ENCODE measurements around the gene SOCS7. TPM values are rescaled to one million over a fixed set of nuclear protein-coding genes. Genes with fewer than 3 reads are reported as not detected.
"Not testable (repeated sequence)": the region's sequence is repeated elsewhere in the genome, so short reads cannot be mapped to it uniquely, and the experiment has no call there.

Gene SOCS7
- total RNA-seq, 2 donors from 2014 or later, result 14.6 to 61.9 TPM

DNA sequence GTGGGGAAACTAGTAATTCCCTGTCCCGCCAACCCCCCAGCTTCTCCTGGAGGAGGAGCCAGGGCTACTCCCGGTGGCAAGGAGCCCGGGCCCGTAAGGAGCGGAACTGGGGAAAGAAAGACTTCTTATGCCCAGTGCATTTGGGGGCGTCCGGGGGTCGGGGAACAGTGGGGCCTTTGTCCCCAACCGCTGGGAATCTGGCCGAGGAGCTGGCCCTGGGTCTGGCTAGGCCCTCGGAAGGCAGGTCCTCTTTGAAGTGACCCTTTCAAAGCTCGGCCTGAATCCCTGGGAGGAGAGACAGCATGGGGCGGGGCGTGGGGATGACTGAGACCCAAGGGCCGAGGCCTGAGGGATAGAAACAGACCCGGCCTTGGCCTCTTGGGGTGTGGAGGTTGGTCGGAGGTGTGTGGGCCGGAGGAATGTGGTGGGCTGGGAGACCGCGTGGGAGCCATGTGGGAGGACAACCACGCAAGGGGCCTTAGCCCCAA is 82.6 kb downstream of the SOCS7 start:
- H3K27me3 ChIP-seq (replicated peaks; ENCODE audit: insufficient read depth), result no peaks in the 10 kb centered on the region
- H3K36me3 ChIP-seq, result no peaks in the 10 kb centered on the region
- no peaks in the 10 kb centered on the region for H3K9me3 ChIP-seq
- no peak overlapping the region for H3K27ac ChIP-seq
- H3K4me3 ChIP-seq, result no peak overlapping the region
- intact Hi-C loops (cut with DNase I), result no loop called here
- no peak for DNase-seq (ENCODE audit: low spot score)
- TF ChIP-seq POLR2AphosphoS5 (IDR thresholded peaks at IDR 0.05), result no peak
- no peak for TF ChIP-seq POLR2A (IDR thresholded peaks at IDR 0.05)
- no peak for TF ChIP-seq CTCF (IDR thresholded peaks at IDR 0.05)
- no peaks in the 10 kb centered on the region for H3K4me1 ChIP-seq (replicated peaks)
- 82% methylated on average over 21 of the region's 21 CpGs for WGBS

DNA sequence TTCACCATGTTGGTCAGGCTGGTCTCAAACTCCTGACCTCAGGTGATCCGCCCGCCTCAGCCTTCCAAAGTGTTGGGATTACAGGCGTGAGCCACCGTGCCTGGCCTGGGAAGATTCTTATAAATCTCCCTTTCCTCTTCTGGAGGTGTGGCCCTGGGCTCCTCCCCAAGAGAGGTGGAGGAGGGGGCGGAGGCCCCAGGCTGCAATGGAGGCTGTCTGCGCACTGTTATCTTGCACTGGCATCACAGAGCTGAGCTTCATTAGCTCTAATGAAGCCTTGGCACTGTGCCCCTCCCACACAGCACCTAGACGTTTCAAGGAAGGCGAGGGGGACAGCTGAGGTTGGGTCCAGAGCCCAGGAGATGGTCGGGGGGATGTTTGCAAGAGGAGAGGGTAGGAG is 84.2 kb downstream of the SOCS7 start:
- Histone ChIP-seq H3K9me3 (no peaks in the 10 kb centered on the region), H3K27me3 (replicated peaks; ENCODE audit: insufficient read depth) (no peaks in the 10 kb centered on the region), H3K4me1 (replicated peaks) (no peaks in the 10 kb centered on the region), H3K4me3 (no peak overlapping the region), H3K27ac (no peak overlapping the region), H3K36me3 (no peaks in the 10 kb centered on the region)
- TF ChIP-seq POLR2A (IDR thresholded peaks at IDR 0.05), result no peak
- no peak for TF ChIP-seq POLR2AphosphoS5 (IDR thresholded peaks at IDR 0.05)
- no peak for TF ChIP-seq CTCF (IDR thresholded peaks at IDR 0.05)
- 76% methylated on average over 9 of the region's 9 CpGs for WGBS
- intact Hi-C loops (cut with DNase I), result no loop called here
- no peak for DNase-seq (ENCODE audit: low spot score)

GRCh38 chr17:38436386-38436785 is 84.7 kb downstream of the SOCS7 start:
- TF ChIP-seq POLR2A (IDR thresholded peaks at IDR 0.05), result no peak
- no peak for TF ChIP-seq CTCF (IDR thresholded peaks at IDR 0.05)
- no peak for TF ChIP-seq POLR2AphosphoS5 (IDR thresholded peaks at IDR 0.05)
- no peak for DNase-seq (ENCODE audit: low spot score)
- 72% methylated on average over 11 of the region's 11 CpGs for WGBS

DNA sequence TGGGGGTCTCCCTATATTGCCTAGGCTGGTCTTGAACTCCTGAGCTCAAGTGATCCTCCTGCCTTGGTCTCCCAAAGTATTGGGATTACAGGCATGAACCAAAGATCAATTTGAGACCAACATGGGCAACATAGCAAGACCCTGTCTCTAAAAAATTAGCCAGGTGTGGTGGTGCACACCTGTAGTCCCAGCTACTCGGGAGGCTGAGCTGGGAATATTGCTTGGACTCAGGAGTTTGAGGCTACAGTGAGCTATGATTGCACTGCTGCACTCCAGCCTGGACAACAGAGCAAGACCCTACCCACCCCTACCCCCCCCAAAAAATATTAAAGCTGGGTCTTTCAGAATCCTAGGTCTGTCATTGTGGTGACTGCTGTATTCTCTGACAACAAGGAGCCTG is 85.7 kb downstream of the SOCS7 start:
- 93% methylated on average over 1 of the region's 1 CpG for WGBS
- intact Hi-C loops (cut with DNase I), result not testable (repeated sequence)

More at GRCh38 chr17:38436386-38436785, 84.7 kb downstream of the SOCS7 start:
- H3K36me3 ChIP-seq, result no peaks in the 10 kb centered on the region
- H3K27me3 ChIP-seq (replicated peaks; ENCODE audit: insufficient read depth), result no peaks in the 10 kb centered on the region
- H3K9me3 ChIP-seq, result no peaks in the 10 kb centered on the region
- no peak overlapping the region for H3K4me3 ChIP-seq
- H3K4me1 ChIP-seq (replicated peaks), result no peaks in the 10 kb centered on the region
- intact Hi-C loops (cut with DNase I), result no loop called here
- H3K27ac ChIP-seq, result no peak overlapping the region

DNA sequence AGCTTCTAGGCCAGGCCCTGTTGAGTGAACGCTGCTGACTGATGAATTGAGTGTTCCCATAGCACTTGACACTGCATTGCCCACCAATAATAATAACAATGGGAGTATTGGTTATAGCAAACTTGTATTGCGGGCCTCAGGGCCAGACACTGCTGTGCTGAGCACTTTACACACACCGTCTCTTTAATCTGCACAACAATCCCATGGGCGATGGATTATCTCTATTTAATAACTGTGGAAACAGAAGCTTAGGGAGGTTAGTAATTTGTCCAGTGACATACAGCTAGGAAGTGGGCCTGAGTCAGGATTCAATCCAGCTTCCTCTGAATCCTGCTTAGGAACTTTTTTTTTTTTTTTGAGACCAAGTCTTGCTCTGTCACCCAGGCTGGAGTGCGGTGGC is 87.8 kb downstream of the SOCS7 start:
- intact Hi-C loops (cut with DNase I), result no loop called here
- Histone ChIP-seq H3K27me3 (replicated peaks; ENCODE audit: insufficient read depth) (no peaks in the 10 kb centered on the region), H3K36me3 (no peaks in the 10 kb centered on the region), H3K4me1 (replicated peaks) (no peaks in the 10 kb centered on the region), H3K27ac (no peak overlapping the region), H3K4me3 (no peak overlapping the region), H3K9me3 (no peaks in the 10 kb centered on the region)
- 92% methylated on average over 5 of the region's 5 CpGs for WGBS
- TF ChIP-seq POLR2AphosphoS5 (IDR thresholded peaks at IDR 0.05), result no peak
- no peak for TF ChIP-seq POLR2A (IDR thresholded peaks at IDR 0.05)
- TF ChIP-seq CTCF (IDR thresholded peaks at IDR 0.05), result no peak
- DNase-seq (ENCODE audit: low spot score), result no peak

More for the DNA sequence above, 85.7 kb downstream of the SOCS7 start:
- not testable (repeated sequence) for H3K36me3 ChIP-seq; DNase-seq (ENCODE audit: low spot score); H3K27me3 ChIP-seq (replicated peaks; ENCODE audit: insufficient read depth); H3K27ac ChIP-seq; H3K4me3 ChIP-seq; H3K4me1 ChIP-seq (replicated peaks); H3K9me3 ChIP-seq

Data from prostate gland (tissue), 2 donors.